Measurements from ENCODE around the gene C10orf67. TPM values are rescaled to one million over a fixed set of nuclear protein-coding genes. Genes with fewer than 3 reads are reported as not detected.

Gene C10orf67
- 0.05 to 0.17 TPM (median 0.08 TPM) in 3 of 5 replicates, not detected in the others for total RNA-seq (2022; extraction: Qiagen RNA extraction; ENCODE audit: low read depth)

DNA sequence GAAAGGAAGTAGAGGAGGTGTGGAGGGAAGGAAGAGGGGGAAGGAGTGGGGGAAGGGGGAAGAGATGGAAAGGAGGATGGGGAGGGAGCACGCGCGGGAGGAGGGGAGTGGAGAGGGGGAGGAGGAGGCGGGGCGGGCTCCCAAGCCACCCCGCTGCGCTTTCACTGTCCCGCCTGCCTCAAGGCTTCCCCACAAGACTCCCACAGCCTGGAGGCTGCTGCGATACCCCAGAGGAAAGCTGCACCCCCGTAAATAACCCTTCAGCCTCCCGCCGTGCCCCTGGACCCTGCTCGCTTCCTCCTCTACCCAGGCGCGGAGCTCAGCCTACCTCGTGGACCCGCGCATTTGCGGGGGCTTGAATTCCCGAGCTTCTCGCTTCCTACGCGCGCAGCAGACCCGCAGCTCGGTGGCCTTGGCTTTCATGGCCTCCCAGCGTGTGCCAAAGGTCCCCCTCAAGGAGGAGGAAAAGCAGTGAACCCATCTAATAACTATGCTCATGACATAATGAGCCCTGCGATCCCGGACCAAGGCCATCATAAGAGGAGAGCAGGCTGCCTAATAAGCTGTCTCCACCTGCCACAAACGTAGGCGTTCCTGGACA is at the start of gene C10orf67:
C10orf67 (minus strand) TSS at position 557 of the 601 bp plus-strand sequence; CDS start at position 534, 23 bp downstream.

GRCh38 chr10:23191764-23192711 is 152.6 kb downstream of the C10orf67 start, which contains the start of gene PTF1A:
Gene PTF1A (plus strand): TSS chr10:23192312. CDS start chr10:23192531, 219 bp downstream.

Other genes starting within 250 kb of the C10orf67 start
- 11.1 to 16.9 TPM (median 15.9 TPM) in 5 replicates for gene MSRB2, start 249.2 kb downstream of the C10orf67 start, total RNA-seq (2022; extraction: Qiagen RNA extraction; ENCODE audit: low read depth)
- not detected in 5 replicates for gene PTF1A, start 152.5 kb downstream of the C10orf67 start, total RNA-seq (2022; extraction: Qiagen RNA extraction; ENCODE audit: low read depth)
- gene OTUD1, start 94.3 kb upstream of the C10orf67 start, total RNA-seq (2022; extraction: Qiagen RNA extraction; ENCODE audit: low read depth), result 2.5 to 3.8 TPM (median 3.3 TPM) in 5 replicates

Measured in A549 treated with GW870086 at 1 μM for 4 hours (cell line).